SK-N-SH treated with all-trans-retinoic acid at 6 μM for 48 hours (cell line): Measurements from ENCODE around the gene JAGN1.

ENCODE experiments used
- OSR1 ChIP-seq: fragments of 250-450 bp; sonication (Bioruptor Pico); IDR thresholded peaks from 2 replicates; pipeline ENCODE4 v1.8.0; 2022; ENCODE audit warnings: moderate library complexity, mild to moderate bottlenecking, inconsistent platforms
- PATZ1 ChIP-seq: fragments of 250-450 bp; sonication (Bioruptor Pico); IDR thresholded peaks from 2 replicates; pipeline ENCODE4 v1.8.0; 2020; ENCODE audit warnings: mild to moderate bottlenecking, moderate library complexity, borderline replicate concordance
- RARB ChIP-seq: fragments of 250-450 bp; sonication (Bioruptor Pico); IDR thresholded peaks from 2 replicates; pipeline ENCODE4 v1.8.0; 2021; ENCODE audit warnings: mild to moderate bottlenecking, moderate library complexity
- ZC3H10 ChIP-seq: fragments of 250-450 bp; sonication (Bioruptor Pico); IDR thresholded peaks from 2 replicates; pipeline ENCODE4 v1.5.1; 2021; ENCODE audit warnings: mild to moderate bottlenecking, moderate library complexity
- ZFP3 ChIP-seq: fragments of 250-450 bp; sonication (Bioruptor Pico); IDR thresholded peaks from 2 replicates; pipeline ENCODE4 v1.5.0; 2020; ENCODE audit warnings: mild to moderate bottlenecking, moderate library complexity
- ZNF565 ChIP-seq: fragments of 450-650 bp; formaldehyde crosslinking; conservative IDR thresholded peaks from 2 replicates; pipeline ENCODE4 v1.5.0; 2020; ENCODE audit warnings: low read depth, mild to moderate bottlenecking, moderate library complexity

- TF ChIP-seq ZNF565 (no peak), RARB (CRISPR knock-in tag) (no peak), ZC3H10 (no peak), PATZ1 (no peak), ZFP3 (CRISPR knock-in tag) (no peak), OSR1 (no peak)
Observed at GRCh38 chr3:9942934-9943690, 52.7 kb downstream of the JAGN1 start.
